ENCODE results near the gene TMEM178A.

GRCh38 chr2:39689272-39689841 is 23.6 kb downstream of the TMEM178A start:
- TF ChIP-seq POLR2A (IDR thresholded peaks at IDR 0.05) (no peak), CTCF (IDR thresholded peaks at IDR 0.05) (no peak)

Data from lower leg skin (tissue), 3 donors.